Lower leg skin (tissue), 3 donors: Measurements from ENCODE around the gene NCOA4.

Experiments used
- POLR2A ChIP-seq, 2 donors: fragments of 450-650 bp; IDR thresholded peaks; one replicate each; pipeline ENCODE4 v1.6.1; 2016 to 2017; ENCODE audit warnings: antibody characterized with exemption in 2 of 2, mild to moderate bottlenecking in 1 of 2, moderate library complexity in 1 of 2
- TF ChIP-seq, protein P1 (sequence below), 3 donors: fragments of 450-650 bp; IDR thresholded peaks; one replicate each; pipeline ENCODE4 v1.5.1; 2016; ENCODE audit warnings: antibody characterized with exemption in 3 of 3, mild to moderate bottlenecking in 3 of 3, moderate library complexity in 2 of 3

DNA sequence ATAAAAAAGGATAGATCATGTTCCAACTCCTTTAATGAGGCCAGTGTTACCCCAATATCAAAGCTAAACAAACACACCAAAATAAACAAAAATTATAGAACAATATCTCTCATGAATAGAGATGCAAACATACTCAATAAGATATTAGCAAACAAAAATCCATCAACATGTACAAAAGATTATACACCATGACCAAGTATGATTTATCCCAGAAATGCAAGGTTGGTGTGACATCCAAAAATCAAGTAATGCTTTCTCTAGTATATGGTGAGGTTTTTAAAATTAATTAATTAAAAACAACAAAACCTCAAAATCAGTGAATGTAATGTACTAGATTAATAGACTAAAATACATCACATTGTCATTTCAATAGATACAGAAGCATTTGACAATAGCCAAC lies 26.6 kb upstream of the NCOA4 start:
- no peak for TF ChIP-seq POLR2A (IDR thresholded peaks at IDR 0.05)
- TF ChIP-seq, protein P1, sequence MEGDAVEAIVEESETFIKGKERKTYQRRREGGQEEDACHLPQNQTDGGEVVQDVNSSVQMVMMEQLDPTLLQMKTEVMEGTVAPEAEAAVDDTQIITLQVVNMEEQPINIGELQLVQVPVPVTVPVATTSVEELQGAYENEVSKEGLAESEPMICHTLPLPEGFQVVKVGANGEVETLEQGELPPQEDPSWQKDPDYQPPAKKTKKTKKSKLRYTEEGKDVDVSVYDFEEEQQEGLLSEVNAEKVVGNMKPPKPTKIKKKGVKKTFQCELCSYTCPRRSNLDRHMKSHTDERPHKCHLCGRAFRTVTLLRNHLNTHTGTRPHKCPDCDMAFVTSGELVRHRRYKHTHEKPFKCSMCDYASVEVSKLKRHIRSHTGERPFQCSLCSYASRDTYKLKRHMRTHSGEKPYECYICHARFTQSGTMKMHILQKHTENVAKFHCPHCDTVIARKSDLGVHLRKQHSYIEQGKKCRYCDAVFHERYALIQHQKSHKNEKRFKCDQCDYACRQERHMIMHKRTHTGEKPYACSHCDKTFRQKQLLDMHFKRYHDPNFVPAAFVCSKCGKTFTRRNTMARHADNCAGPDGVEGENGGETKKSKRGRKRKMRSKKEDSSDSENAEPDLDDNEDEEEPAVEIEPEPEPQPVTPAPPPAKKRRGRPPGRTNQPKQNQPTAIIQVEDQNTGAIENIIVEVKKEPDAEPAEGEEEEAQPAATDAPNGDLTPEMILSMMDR (IDR thresholded peaks at IDR 0.05), result no peak
